GM12878 (cell line): ENCODE measurements around the gene HAGHL.

Source experiments
- EGR1 ChIP-seq, 2 experiments: IDR thresholded peaks; 1 replicate in 1 of 2; 2 replicates in 1 of 2; pipeline ENCODE4 v1.6.1; 2011 to 2012; ENCODE audit warnings: low read depth in 2 of 2, low read length in 2 of 2, borderline replicate concordance in 1 of 2, mild to moderate bottlenecking in 1 of 2, moderate library complexity in 1 of 2
- ETV6 ChIP-seq, 2 experiments: fragments of 450-650 bp in 1 of 2; IDR thresholded peaks in 1 of 2; conservative IDR thresholded peaks in 1 of 2; 2 replicates each; pipeline ENCODE4 v1.6.1; 2014; ENCODE audit warnings: antibody characterized with exemption in 1 of 2, borderline replicate concordance in 1 of 2, low read depth in 1 of 2, mild to moderate bottlenecking in 1 of 2, moderate library complexity in 1 of 2
- JUND ChIP-seq: IDR thresholded peaks from 2 replicates; pipeline ENCODE4 v1.6.1; 2012; ENCODE audit warnings: low read depth, mild to moderate bottlenecking, low read length, improper control_type of control experiment, moderate library complexity
- NBN ChIP-seq: fragments of 450-650 bp; IDR thresholded peaks from 2 replicates; pipeline ENCODE4 v1.6.1; 2016
- POLR2A ChIP-seq: IDR thresholded peaks from 2 replicates; pipeline ENCODE4 v1.6.1; 2011; ENCODE audit warnings: low read depth, mild to moderate bottlenecking, low read length
- RAD21 ChIP-seq: IDR thresholded peaks from 2 replicates; pipeline ENCODE4 v1.6.1; 2011; ENCODE audit warnings: mild to moderate bottlenecking, low read depth, low read length, moderate library complexity; ENCODE audit not compliant: insufficient read depth
- STAT1 ChIP-seq: fragments of 450-650 bp; conservative IDR thresholded peaks from 2 replicates; pipeline ENCODE4 v1.6.1; 2014; ENCODE audit warnings: antibody characterized with exemption, mild to moderate bottlenecking
- TAF1 ChIP-seq: IDR thresholded peaks from 2 replicates; pipeline ENCODE4 v1.6.1; 2011; ENCODE audit warnings: mild to moderate bottlenecking, low read depth, low read length, borderline replicate concordance
- TF ChIP-seq, protein P1 (sequence below), 3 experiments: IDR thresholded peaks in 2 of 3; conservative IDR thresholded peaks in 1 of 3; 2 replicates each; pipeline ENCODE4 v1.5.1; 2011; ENCODE audit warnings: low read depth in 3 of 3, low read length in 3 of 3, mild to moderate bottlenecking in 3 of 3, control low read depth in 2 of 3, moderate library complexity in 2 of 3, inconsistent platforms in 1 of 3, mixed read lengths in 1 of 3; ENCODE audit not compliant: control insufficient read depth in 2 of 3, insufficient read depth in 1 of 3; ENCODE audit errors: extremely low read depth in 1 of 3
- TF ChIP-seq, protein P2 (sequence below): fragments of 450-650 bp; IDR thresholded peaks from 2 replicates; pipeline ENCODE4 v1.6.1; 2016; ENCODE audit warnings: mild to moderate bottlenecking, moderate library complexity, borderline replicate concordance
- TF ChIP-seq, protein P3 (sequence below): IDR thresholded peaks from 2 replicates; pipeline ENCODE4 v1.6.1; 2011; ENCODE audit warnings: borderline replicate concordance, low read depth, mild to moderate bottlenecking, moderate library complexity, mixed read lengths, low read length; ENCODE audit not compliant: insufficient read depth; ENCODE audit errors: extremely low read length

DNA sequence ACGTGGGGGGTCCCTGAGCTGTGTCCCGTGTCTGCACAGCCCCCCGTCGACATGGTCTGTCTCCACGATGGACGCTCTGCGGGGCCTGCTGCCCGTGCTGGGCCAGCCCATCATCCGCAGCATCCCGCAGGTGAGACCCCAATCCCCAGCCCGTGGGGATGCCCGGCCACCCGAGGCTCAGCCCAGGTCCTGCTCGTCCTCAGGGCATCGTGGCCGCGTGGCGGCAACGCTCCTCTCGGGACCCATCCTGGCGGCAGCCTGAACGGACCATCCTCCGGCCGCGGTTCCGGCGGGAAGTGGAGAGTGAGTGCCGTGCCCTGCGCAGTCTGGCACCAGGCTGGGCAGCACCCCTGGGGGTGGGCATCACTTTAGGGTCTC is 38.6 kb downstream of the HAGHL start:
- TF ChIP-seq TAF1: no peak
- no peak for TF ChIP-seq RAD21
- TF ChIP-seq, protein P1, sequence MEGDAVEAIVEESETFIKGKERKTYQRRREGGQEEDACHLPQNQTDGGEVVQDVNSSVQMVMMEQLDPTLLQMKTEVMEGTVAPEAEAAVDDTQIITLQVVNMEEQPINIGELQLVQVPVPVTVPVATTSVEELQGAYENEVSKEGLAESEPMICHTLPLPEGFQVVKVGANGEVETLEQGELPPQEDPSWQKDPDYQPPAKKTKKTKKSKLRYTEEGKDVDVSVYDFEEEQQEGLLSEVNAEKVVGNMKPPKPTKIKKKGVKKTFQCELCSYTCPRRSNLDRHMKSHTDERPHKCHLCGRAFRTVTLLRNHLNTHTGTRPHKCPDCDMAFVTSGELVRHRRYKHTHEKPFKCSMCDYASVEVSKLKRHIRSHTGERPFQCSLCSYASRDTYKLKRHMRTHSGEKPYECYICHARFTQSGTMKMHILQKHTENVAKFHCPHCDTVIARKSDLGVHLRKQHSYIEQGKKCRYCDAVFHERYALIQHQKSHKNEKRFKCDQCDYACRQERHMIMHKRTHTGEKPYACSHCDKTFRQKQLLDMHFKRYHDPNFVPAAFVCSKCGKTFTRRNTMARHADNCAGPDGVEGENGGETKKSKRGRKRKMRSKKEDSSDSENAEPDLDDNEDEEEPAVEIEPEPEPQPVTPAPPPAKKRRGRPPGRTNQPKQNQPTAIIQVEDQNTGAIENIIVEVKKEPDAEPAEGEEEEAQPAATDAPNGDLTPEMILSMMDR (IDR thresholded peaks at IDR 0.05 in 2 of 3, conservative IDR thresholded peaks at IDR 0.05 in 1 of 3; ENCODE audit: control insufficient read depth in 2 of 3, extremely low read depth in 1 of 3, insufficient read depth in 1 of 3, low read depth in 3 of 3, low read length in 3 of 3): no peak
- TF ChIP-seq, protein P2, sequence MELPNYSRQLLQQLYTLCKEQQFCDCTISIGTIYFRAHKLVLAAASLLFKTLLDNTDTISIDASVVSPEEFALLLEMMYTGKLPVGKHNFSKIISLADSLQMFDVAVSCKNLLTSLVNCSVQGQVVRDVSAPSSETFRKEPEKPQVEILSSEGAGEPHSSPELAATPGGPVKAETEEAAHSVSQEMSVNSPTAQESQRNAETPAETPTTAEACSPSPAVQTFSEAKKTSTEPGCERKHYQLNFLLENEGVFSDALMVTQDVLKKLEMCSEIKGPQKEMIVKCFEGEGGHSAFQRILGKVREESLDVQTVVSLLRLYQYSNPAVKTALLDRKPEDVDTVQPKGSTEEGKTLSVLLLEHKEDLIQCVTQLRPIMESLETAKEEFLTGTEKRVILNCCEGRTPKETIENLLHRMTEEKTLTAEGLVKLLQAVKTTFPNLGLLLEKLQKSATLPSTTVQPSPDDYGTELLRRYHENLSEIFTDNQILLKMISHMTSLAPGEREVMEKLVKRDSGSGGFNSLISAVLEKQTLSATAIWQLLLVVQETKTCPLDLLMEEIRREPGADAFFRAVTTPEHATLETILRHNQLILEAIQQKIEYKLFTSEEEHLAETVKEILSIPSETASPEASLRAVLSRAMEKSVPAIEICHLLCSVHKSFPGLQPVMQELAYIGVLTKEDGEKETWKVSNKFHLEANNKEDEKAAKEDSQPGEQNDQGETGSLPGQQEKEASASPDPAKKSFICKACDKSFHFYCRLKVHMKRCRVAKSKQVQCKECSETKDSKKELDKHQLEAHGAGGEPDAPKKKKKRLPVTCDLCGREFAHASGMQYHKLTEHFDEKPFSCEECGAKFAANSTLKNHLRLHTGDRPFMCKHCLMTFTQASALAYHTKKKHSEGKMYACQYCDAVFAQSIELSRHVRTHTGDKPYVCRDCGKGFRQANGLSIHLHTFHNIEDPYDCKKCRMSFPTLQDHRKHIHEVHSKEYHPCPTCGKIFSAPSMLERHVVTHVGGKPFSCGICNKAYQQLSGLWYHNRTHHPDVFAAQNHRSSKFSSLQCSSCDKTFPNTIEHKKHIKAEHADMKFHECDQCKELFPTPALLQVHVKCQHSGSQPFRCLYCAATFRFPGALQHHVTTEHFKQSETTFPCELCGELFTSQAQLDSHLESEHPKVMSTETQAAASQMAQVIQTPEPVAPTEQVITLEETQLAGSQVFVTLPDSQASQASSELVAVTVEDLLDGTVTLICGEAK: no peak
- TF ChIP-seq STAT1: no peak
- TF ChIP-seq JUND: no peak
- TF ChIP-seq POLR2A: no peak
- TF ChIP-seq EGR1 (IDR thresholded peaks at IDR 0.05; ENCODE audit: borderline replicate concordance in 1 of 2, low read depth in 2 of 2, low read length in 2 of 2): no peak
- TF ChIP-seq, protein P3, sequence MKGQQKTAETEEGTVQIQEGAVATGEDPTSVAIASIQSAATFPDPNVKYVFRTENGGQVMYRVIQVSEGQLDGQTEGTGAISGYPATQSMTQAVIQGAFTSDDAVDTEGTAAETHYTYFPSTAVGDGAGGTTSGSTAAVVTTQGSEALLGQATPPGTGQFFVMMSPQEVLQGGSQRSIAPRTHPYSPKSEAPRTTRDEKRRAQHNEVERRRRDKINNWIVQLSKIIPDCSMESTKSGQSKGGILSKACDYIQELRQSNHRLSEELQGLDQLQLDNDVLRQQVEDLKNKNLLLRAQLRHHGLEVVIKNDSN: no peak
- no peak for TF ChIP-seq ETV6 (conservative IDR thresholded peaks at IDR 0.05 in 1 of 2, IDR thresholded peaks at IDR 0.05 in 1 of 2; ENCODE audit: borderline replicate concordance in 1 of 2, low read depth in 1 of 2)
- TF ChIP-seq NBN: no peak
